HG03135 (cell line): ENCODE results near the gene CAMTA1.

ENCODE experiments used
- ATAC-seq: cut with Tn5 transposase; IDR thresholded peaks from one replicate; pipeline ENCODE4 v1.9.1; 2021; ENCODE audit warnings: mild to moderate bottlenecking, moderate library complexity; ENCODE audit not compliant: unreplicated experiment

The CAMTA1 gene

GRCh38 chr1:7098641-7099040 lies 313.4 kb downstream of the CAMTA1 start:
- ATAC-seq = no peak

GRCh38 chr1:7100479-7100878 lies 315.2 kb downstream of the CAMTA1 start:
- ATAC-seq = no peak

- ATAC-seq = no peak
Observed at GRCh38 chr1:7101187-7101586, 315.9 kb downstream of the CAMTA1 start.

GRCh38 chr1:7103361-7103782 lies 318.1 kb downstream of the CAMTA1 start:
- no peak for ATAC-seq

- no peak for ATAC-seq
Observed at GRCh38 chr1:7103874-7104273, 318.6 kb downstream of the CAMTA1 start.

GRCh38 chr1:7104339-7104738 lies 319.1 kb downstream of the CAMTA1 start:
- no peak for ATAC-seq

GRCh38 chr1:7105269-7105668 lies 320.0 kb downstream of the CAMTA1 start:
- ATAC-seq = no peak

- ATAC-seq = no peak
Observed at GRCh38 chr1:7106442-7107108, 321.3 kb downstream of the CAMTA1 start.

GRCh38 chr1:7107109-7107830 lies 322.0 kb downstream of the CAMTA1 start:
- ATAC-seq = no peak

- ATAC-seq = no peak
Observed at GRCh38 chr1:7108251-7108650, 323.0 kb downstream of the CAMTA1 start.

- ATAC-seq = no peak
Observed at GRCh38 chr1:7109901-7110300, 324.6 kb downstream of the CAMTA1 start.

GRCh38 chr1:7110321-7110720 lies 325.1 kb downstream of the CAMTA1 start:
- ATAC-seq = no peak

GRCh38 chr1:7111853-7112252 lies 326.6 kb downstream of the CAMTA1 start:
- no peak for ATAC-seq

GRCh38 chr1:7113136-7113535 lies 327.9 kb downstream of the CAMTA1 start:
- ATAC-seq = no peak

GRCh38 chr1:7113822-7114221 lies 328.6 kb downstream of the CAMTA1 start:
- no peak for ATAC-seq

GRCh38 chr1:7116001-7116400 lies 330.7 kb downstream of the CAMTA1 start:
- ATAC-seq = no peak

- ATAC-seq = no peak
Observed at GRCh38 chr1:7117399-7118281, 332.4 kb downstream of the CAMTA1 start.

GRCh38 chr1:7119156-7119555 lies 333.9 kb downstream of the CAMTA1 start:
- ATAC-seq = no peak

GRCh38 chr1:7120863-7121621 lies 335.8 kb downstream of the CAMTA1 start:
- ATAC-seq = no peak

- no peak for ATAC-seq
Observed at GRCh38 chr1:7121622-7121988, 336.4 kb downstream of the CAMTA1 start.
